ENCODE results near the gene HTATSF1. TPM values are rescaled to one million over a fixed set of nuclear protein-coding genes. Genes with fewer than 3 reads are reported as not detected.

Gene HTATSF1
- polyA plus RNA-seq, 3 donors, result 1.9 to 20.5 (median 14.2) TPM

DNA sequence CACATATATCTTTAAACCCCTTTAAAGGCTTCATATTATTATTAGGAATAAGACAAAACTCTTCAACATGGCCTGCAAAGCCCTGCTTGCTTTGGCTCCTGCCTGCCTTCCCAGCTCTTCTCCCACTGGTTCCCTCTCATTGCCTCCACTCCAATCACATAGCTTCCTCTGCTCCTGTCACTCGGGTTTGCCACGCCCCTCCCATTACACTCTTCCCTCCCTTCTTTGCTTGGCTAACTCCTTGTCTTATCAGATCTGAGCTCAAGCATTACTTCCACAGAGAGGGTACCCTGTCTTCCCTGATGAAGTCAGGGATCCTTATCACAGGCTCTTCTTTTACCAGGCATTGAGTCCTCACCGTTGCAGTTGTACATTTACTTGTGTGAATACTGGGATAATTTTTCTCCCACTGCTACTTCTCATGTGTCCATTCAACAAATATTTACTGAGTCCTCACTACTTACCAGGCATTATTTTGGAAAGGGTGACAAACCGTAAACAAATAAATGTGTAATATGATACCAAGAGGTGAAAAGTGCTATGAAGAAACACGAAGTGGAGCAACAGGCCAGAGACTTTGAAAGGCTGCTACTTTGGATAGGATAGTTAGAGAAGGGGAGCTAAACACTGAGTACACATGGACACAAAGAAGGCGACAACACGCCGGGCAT, 31.4 kb downstream of the HTATSF1 start:
- Mint-ChIP-seq H3K27ac (no peak overlapping the region), H3K9me3 (peaks cover 0 to 2% (median 0%) of the 10 kb centered on the region in 7 donors), H3K4me1 (no peaks in the 10 kb centered on the region), H3K4me3 (no peak overlapping the region), H3K36me3 (no peaks in the 10 kb centered on the region), H3K27me3 (ENCODE audit: low read depth in 3 of 3) (peaks cover 0 to 7% (median 5%) of the 10 kb centered on the region in 3 donors)
- no peaks in the 10 kb centered on the region for H3K79me2 ChIP-seq (ENCODE audit: insufficient read depth, low read length)
- no peaks in the 10 kb centered on the region for H4K20me1 ChIP-seq (ENCODE audit: insufficient read depth, low read length)
- DNase-seq, result no peak
- no peaks in the 10 kb centered on the region for H3K36me3 ChIP-seq (replicated peaks in 1 of 2; ENCODE audit: control insufficient read depth in 1 of 2, insufficient read depth in 2 of 2, low read length in 2 of 2)
- no peak overlapping the region for H3K9ac ChIP-seq (ENCODE audit: insufficient read depth, low read length, poor library complexity, severe bottlenecking)
- intact Hi-C loops (cut with micrococcal nuclease), result no loop called here
- WGBS (ENCODE audit: insufficient coverage), result 100% methylated on average over 1 of the region's 8 CpGs
- H2AFZ ChIP-seq (ENCODE audit: insufficient read depth, low read depth, low read length, poor library complexity, severe bottlenecking), result no peak overlapping the region
- H3K27ac ChIP-seq (ENCODE audit: low read depth in 1 of 2, low read length in 2 of 2), result no peak overlapping the region
- no peaks in the 10 kb centered on the region for H3K27me3 ChIP-seq (ENCODE audit: control insufficient read depth in 2 of 2, insufficient read depth in 2 of 2, low read length in 2 of 2)
- no peak overlapping the region for H3K4me3 ChIP-seq (replicated peaks in 1 of 3; ENCODE audit: low read depth in 2 of 3, low read length in 3 of 3)
- H3K4me1 ChIP-seq (ENCODE audit: control insufficient read depth in 1 of 2, insufficient read depth in 2 of 2, low read length in 2 of 2), result no peaks in the 10 kb centered on the region
- no peak overlapping the region for H3K4me2 ChIP-seq (replicated peaks; ENCODE audit: extremely low read depth, low read length, poor library complexity, severe bottlenecking)
- TF ChIP-seq CTCF (IDR thresholded peaks at IDR 0.05), result no peak
- H3K9me3 ChIP-seq (replicated peaks in 1 of 2; ENCODE audit: control insufficient read depth in 1 of 2, insufficient read depth in 1 of 2, low read length in 2 of 2), result no peaks in the 10 kb centered on the region

DNA sequence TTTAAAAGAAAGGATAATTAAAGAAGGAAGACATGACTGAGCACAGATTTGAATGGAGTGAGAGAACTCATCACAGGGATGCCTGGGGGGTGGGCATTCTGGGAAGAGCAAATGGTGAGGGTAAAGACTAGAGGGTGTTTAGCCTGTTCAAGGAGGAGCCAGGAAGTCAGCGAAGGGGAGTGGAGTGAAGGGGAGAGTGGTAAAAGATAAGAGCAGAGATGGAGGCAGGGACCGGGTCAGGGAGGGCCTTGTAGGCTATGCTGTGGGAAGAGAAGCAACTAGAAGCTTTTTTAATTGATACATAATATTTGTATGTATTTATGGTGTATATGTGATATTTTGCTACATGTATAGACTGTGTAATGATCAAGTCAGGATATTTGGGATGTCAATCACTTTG, 32.4 kb downstream of the HTATSF1 start:
- TF ChIP-seq CTCF (IDR thresholded peaks at IDR 0.05), result no peak
- H3K27me3 Mint-ChIP-seq (ENCODE audit: low read depth in 3 of 3), result peaks cover 0 to 7% (median 5%) of the 10 kb centered on the region in 3 donors
- no peak for DNase-seq
- no peaks in the 10 kb centered on the region for H3K36me3 Mint-ChIP-seq
- Histone ChIP-seq H3K4me3 (replicated peaks in 1 of 3; ENCODE audit: low read depth in 2 of 3, low read length in 3 of 3) (no peak overlapping the region), H3K36me3 (replicated peaks in 1 of 2; ENCODE audit: control insufficient read depth in 1 of 2, insufficient read depth in 2 of 2, low read length in 2 of 2) (no peaks in the 10 kb centered on the region), H3K4me1 (ENCODE audit: control insufficient read depth in 1 of 2, insufficient read depth in 2 of 2, low read length in 2 of 2) (no peaks in the 10 kb centered on the region), H3K79me2 (ENCODE audit: insufficient read depth, low read length) (no peaks in the 10 kb centered on the region), H3K9ac (ENCODE audit: insufficient read depth, low read length, poor library complexity, severe bottlenecking) (no peak overlapping the region), H3K4me2 (replicated peaks; ENCODE audit: extremely low read depth, low read length, poor library complexity, severe bottlenecking) (no peak overlapping the region), H3K9me3 (replicated peaks in 1 of 2; ENCODE audit: control insufficient read depth in 1 of 2, insufficient read depth in 1 of 2, low read length in 2 of 2) (no peaks in the 10 kb centered on the region), H4K20me1 (ENCODE audit: insufficient read depth, low read length) (no peaks in the 10 kb centered on the region), H3K27ac (ENCODE audit: low read depth in 1 of 2, low read length in 2 of 2) (no peak overlapping the region), H3K27me3 (ENCODE audit: control insufficient read depth in 2 of 2, insufficient read depth in 2 of 2, low read length in 2 of 2) (no peaks in the 10 kb centered on the region), H2AFZ (ENCODE audit: insufficient read depth, low read depth, low read length, poor library complexity, severe bottlenecking) (no peak overlapping the region)
- no peak overlapping the region for H3K27ac Mint-ChIP-seq
- intact Hi-C loops (cut with micrococcal nuclease), result no loop called here
- H3K4me3 Mint-ChIP-seq, result no peak overlapping the region
- H3K4me1 Mint-ChIP-seq, result no peaks in the 10 kb centered on the region
- 100% methylated on average over 1 of the region's 2 CpGs for WGBS (ENCODE audit: insufficient coverage)
- H3K9me3 Mint-ChIP-seq, result peaks cover 0 to 2% (median 0%) of the 10 kb centered on the region in 7 donors

Measured in CD14-positive monocyte (primary cell).